AG04449 (cell line): ENCODE measurements around the gene DOHH.

Experiments
- CTCF ChIA-PET: fragments of 350-600 bp; formaldehyde crosslinking; extraction: SDS; loops from one replicate; lab custom pipeline; 2021; ENCODE audit warnings: antibody characterized with exemption; lab: Yijun Ruan, JAX
- POLR2A ChIA-PET: fragments of 400-600, 350-600 bp; formaldehyde crosslinking; extraction: SDS; loops from one replicate; lab custom pipeline; 2020; ENCODE audit warnings: antibody characterized with exemption, inconsistent platforms; lab: Yijun Ruan, JAX
- DNase-seq: peaks from one replicate; pipeline ENCODE4 v3.0.0-alpha.2; 2010; ENCODE audit warnings: low read depth, low spot score
- H3K4me3 ChIP-seq: 2 replicates; pipeline ENCODE4 v1.5.1; 2011; ENCODE audit warnings: low read depth, mild to moderate bottlenecking, control low read depth, low read length
- CTCF ChIP-seq: IDR thresholded peaks from one replicate; pipeline ENCODE4 v1.5.1; 2011; ENCODE audit warnings: mild to moderate bottlenecking, moderate library complexity, low read length, control low read depth, inconsistent platforms; ENCODE audit not compliant: insufficient read depth; ENCODE audit errors: missing control alignments

DOHH gene

DNA sequence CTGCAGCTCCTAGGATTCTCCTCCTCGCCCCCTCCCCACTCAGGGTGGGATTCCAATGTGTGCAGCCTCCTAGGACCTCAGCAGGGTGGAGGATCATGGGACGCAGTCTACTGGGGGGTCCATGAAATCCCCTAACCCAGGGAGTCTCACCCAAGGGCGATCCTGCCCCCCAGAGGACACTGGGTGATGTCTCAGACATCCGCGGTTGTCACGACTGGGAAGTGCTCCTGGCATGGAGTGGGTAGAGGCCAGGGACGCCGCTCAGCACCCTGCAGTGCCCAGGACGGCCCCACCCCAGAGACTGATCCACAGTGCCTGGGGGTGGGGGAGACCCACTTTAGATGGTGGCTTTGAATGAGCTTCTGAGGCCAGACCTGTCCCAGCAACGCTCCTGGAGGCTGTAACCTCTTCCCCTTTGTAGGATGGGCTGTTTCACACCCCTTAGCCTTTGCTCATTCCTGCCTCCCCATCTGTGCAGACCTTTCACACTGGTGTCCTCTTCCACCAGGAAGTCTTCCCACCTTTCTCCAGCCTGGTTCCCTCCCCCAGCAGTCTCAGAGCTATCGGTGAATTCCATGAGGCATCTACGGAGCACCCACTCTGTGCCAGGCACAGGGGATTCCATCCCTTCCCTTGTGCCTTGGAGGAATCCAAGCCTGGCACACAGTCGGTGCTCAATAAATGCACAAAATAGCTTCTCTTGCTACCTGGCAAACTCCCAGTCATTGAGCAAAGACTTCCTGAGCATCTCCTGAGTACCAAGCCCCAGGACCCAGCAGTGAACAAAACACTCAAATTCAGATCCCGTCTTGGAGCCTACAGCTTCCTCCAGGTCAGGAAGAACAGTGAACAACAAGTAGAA lies 30.6 kb downstream of the DOHH start:
- no peak for TF ChIP-seq CTCF
- ChIA-PET CTCF (interaction anchor here (0.9 to 6.9 kb wide), 16 partner anchors 9 to 166 kb away, joined by 3 to 117 read pairs (median 5); partner anchors contain the start of gene SMIM44), POLR2A (no interaction called here)
- no peak for DNase-seq
- H3K4me3 ChIP-seq = no peak overlapping the region

- POLR2A ChIA-PET = no interaction called here
- no peak for TF ChIP-seq CTCF
- CTCF ChIA-PET = interaction anchor here (4.3 to 6.9 kb wide), 3 partner anchors 17 to 164 kb away, joined by 42 to 117 read pairs (median 89); partner anchors contain the start of gene SMIM44
- no peak overlapping the region for H3K4me3 ChIP-seq
- no peak for DNase-seq
These were observed 32.3 kb downstream of the DOHH start for GRCh38 chr19:3468211-3468610.

- TF ChIP-seq CTCF = no peak
- ChIA-PET CTCF (interaction anchor here (4.3 kb wide), 1 partner anchor 17 kb away, joined by 42 read pairs; the partner anchor contains the start of gene SMIM44), POLR2A (no interaction called here)
- no peak for DNase-seq
- H3K4me3 ChIP-seq = no peak overlapping the region
These were observed 32.9 kb downstream of the DOHH start for GRCh38 chr19:3467437-3468198.

DNA sequence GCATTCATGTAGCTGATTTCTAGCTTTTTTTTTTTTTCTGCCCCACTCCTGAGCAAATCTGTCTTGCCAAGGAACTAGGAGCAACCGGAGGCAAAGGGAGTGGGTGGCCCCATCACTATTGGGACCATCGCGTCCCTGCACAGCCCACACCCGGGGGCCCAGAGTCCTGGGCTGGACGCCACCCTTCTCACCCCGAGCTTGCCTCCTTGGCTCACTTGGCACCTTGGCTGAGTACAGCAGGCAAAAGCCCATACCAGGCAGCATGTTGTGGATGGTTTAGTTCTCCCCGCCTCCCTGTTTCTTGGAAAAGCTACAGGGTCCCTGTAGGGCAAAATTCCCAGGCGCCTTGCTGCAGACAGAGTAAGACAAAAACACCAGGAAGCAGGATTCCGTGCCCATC lies 33.8 kb downstream of the DOHH start:
- no peak for TF ChIP-seq CTCF
- DNase-seq = no peak
- CTCF ChIA-PET = no interaction called here
- POLR2A ChIA-PET = no interaction called here
- no peak overlapping the region for H3K4me3 ChIP-seq

DNA sequence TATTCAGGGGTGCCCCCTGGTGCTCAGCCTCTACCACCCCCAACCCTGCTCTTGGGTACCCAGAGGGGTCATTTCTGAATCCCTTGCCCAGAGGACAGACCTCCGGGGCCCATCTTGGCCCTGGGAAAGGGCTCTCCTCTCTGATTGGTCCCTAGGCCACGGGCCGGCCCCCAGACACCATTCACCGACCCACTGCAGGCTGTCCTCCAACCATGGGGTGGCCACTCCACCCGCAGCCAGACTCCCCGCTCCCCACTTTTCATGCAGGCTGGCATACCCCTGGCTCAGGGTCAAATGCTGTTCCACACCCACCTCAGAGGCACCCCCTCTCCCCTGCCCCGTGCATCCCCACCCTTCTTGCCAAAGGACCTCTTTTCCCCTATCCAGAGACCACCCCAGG lies 34.9 kb downstream of the DOHH start:
- ChIA-PET POLR2A (no interaction called here), CTCF (interaction anchor here (1.1 kb wide), 1 partner anchor 140 kb away, joined by 3 read pairs; no protein-coding TSS in a partner anchor)
- no peak for TF ChIP-seq CTCF
- H3K4me3 ChIP-seq = no peak overlapping the region
- no peak for DNase-seq
